Fibroblast of upper back skin (primary cell): ENCODE measurements around the gene SGCG.
A peak's percentile ranks its signal among the peaks of the same experiment; 100 is the strongest.
"Not testable (repeated sequence)": the region's sequence is repeated elsewhere in the genome, so short reads cannot be mapped to it uniquely, and the experiment has no call there.

Experiments
- DNase-seq: peaks from one replicate; pipeline ENCODE4 v3.0.0-alpha.2; 2013

The SGCG gene

GRCh38 chr13:23180711-23181110 is at the start of gene SGCG:
Gene SGCG, plus strand, starts transcription at chr13:23180979. Its CDS starts 22,716 bp downstream, at chr13:23203695.
- no peak for DNase-seq

- DNase-seq, result no peak
These were observed 46.2 kb upstream of the SGCG start for GRCh38 chr13:23134542-23134941.

GRCh38 chr13:23140492-23140891 is 40.3 kb upstream of the SGCG start:
- peak; percentile 36 for DNase-seq

GRCh38 chr13:23141964-23142363 is 38.8 kb upstream of the SGCG start:
- DNase-seq, result no peak

GRCh38 chr13:23142607-23143006 is 38.2 kb upstream of the SGCG start:
- DNase-seq, result not testable (repeated sequence)

GRCh38 chr13:23144431-23144830 is 36.3 kb upstream of the SGCG start:
- no peak for DNase-seq

- no peak for DNase-seq
These were observed 34.8 kb upstream of the SGCG start for GRCh38 chr13:23146006-23146405.

- DNase-seq, result peak; percentile 74
These were observed 33.8 kb upstream of the SGCG start for GRCh38 chr13:23146811-23147625.

GRCh38 chr13:23147827-23148226 is 33.0 kb upstream of the SGCG start:
- no peak for DNase-seq

GRCh38 chr13:23157781-23158180 is 23.0 kb upstream of the SGCG start:
- DNase-seq, result no peak

GRCh38 chr13:23159205-23159759 is 21.5 kb upstream of the SGCG start:
- peak; percentile 51 for DNase-seq

- DNase-seq, result peak; percentile 11
These were observed 20.8 kb upstream of the SGCG start for GRCh38 chr13:23159760-23160637.

GRCh38 chr13:23160638-23161480 is 19.9 kb upstream of the SGCG start:
- DNase-seq, result peak; percentile 46

GRCh38 chr13:23161481-23161825 is 19.3 kb upstream of the SGCG start:
- DNase-seq, result no peak

GRCh38 chr13:23175920-23176319 is 4.9 kb upstream of the SGCG start:
- DNase-seq, result peak; percentile 9

- no peak for DNase-seq
These were observed 1.4 kb downstream of the SGCG start for GRCh38 chr13:23182142-23182541.

- DNase-seq, result no peak
These were observed 2.5 kb downstream of the SGCG start for GRCh38 chr13:23183292-23183691.

GRCh38 chr13:23185542-23185941 is 4.8 kb downstream of the SGCG start:
- DNase-seq, result no peak

GRCh38 chr13:23201870-23202269 is 21.1 kb downstream of the SGCG start:
- DNase-seq, result no peak

- DNase-seq, result peak; percentile 51
These were observed 21.6 kb downstream of the SGCG start for GRCh38 chr13:23202383-23202782.

- DNase-seq, result no peak
These were observed 22.7 kb downstream of the SGCG start for GRCh38 chr13:23203516-23203915.

- no peak for DNase-seq
These were observed 25.0 kb downstream of the SGCG start for GRCh38 chr13:23205807-23206206.

GRCh38 chr13:23212671-23213070 is 31.9 kb downstream of the SGCG start:
- peak; percentile 72 for DNase-seq
